Pancreas (tissue), 10 donors: Measurements from ENCODE around the gene ADAMTS15. TPM values are rescaled to one million over a fixed set of nuclear protein-coding genes. Genes with fewer than 3 reads are reported as not detected.

ENCODE experiments used
- ATAC-seq, 4 donors: fragments of 200-7000 bp; cut with Tn5 transposase; one replicate each; pipeline versions ENCODE4 v1.8.0 to v1.9.1; 2020; ENCODE audit warnings: mild to moderate bottlenecking in 4 of 4, moderate library complexity in 4 of 4
- DNase-seq, 6 donors: peaks; one replicate each; pipeline ENCODE4 v3.0.0-alpha.2; 2020
- FAIRE-seq: peaks from 2 replicates; lab custom pipeline; 2012; peaks lifted over from hg19 to GRCh38; lab: Jason Lieb, UNC
- H3K27ac ChIP-seq, 4 donors: fragments of 200-600 bp; sonication (generic); 1 replicate in 3 of 4; 2 replicates in 1 of 4; pipeline versions ENCODE4 v1.5.0 to v1.8.0; 2020
- H3K27me3 ChIP-seq, 4 donors: fragments of 200-600 bp; one replicate each; pipeline ENCODE4 v1.8.0; 2021
- H3K36me3 ChIP-seq, 3 donors: fragments of 200-600 bp; sonication (generic) in 1 of 3; one replicate each; pipeline versions ENCODE4 v1.5.0 to v1.8.0; 2020 to 2021
- H3K4me1 ChIP-seq, 3 donors: fragments of 200-600 bp; one replicate each; pipeline ENCODE4 v1.8.0; 2021
- H3K4me3 ChIP-seq, 4 donors: fragments of 200-600 bp; sonication (generic) in 2 of 4; one replicate each; pipeline versions ENCODE4 v1.5.0 to v1.8.0; 2020 to 2021
- H3K9me3 ChIP-seq, 4 donors: fragments of 200-600 bp; one replicate each; pipeline ENCODE4 v1.8.0; 2021
- CTCF ChIP-seq, 4 donors: fragments of 200-600 bp; sonication (generic) in 3 of 4; IDR thresholded peaks; one replicate each; pipeline versions ENCODE4 v1.5.0 to v1.8.0; 2021; ENCODE audit warnings: antibody characterized with exemption in 4 of 4
- WGBS, 2 donors: extraction: QIAGEN DNeasy Blood & Tissue Kit; methylation state at CpG; one replicate each; pipeline ENCODE4 v1.1.7; 2013; 5-methylcytosine and 5-hydroxymethylcytosine counted together
- intact Hi-C, 3 donors: fragments of 100-400 bp; cut with DNase I; formaldehyde crosslinking; loops; one replicate each; pipeline versions ENCODE4 v1.11.1 to v1.14.2; 2022
- polyA plus RNA-seq, 2 donors: library from polyadenylated mRNA; stranded (reverse); fragments of 200-250 nt; gene quantifications; one replicate each; pipeline ENCODE4 v1.2.3, GENCODE V29; 2013
- total RNA-seq, 6 donors: library from RNA; stranded (reverse); fragmentation: NEBNext Ultra II Directional in 4 of 6; extraction: Animal tissue kit (Norgen Biotek cat#: 25700) in 4 of 6; gene quantifications; one replicate each; pipeline versions ENCODE4 v1.2.1 to v1.2.4, GENCODE V29; 2021 to 2023
- donor health status: healthy with polysubstance abuse.
- donor health status: DM: no; HTN: no; CAD: no; lungs with moderate emphysema.
- donor health status: DM: no; HTN: no; CAD: no.
- donor health status: control.
- donor health status: control.
- donor health status: Bipolar disorder and iron deficiency.
- donor health status: DM: yes; HTN: yes; CAD: no.
- donor health status: DM: no; HTN: no; CAD: no.
- donor health status: DM: no; HTN: no; CAD: no.
- donor health status: DM: yes; HTN: yes; CAD: no.

ADAMTS15 gene
- total and polyA plus RNA-seq, 8 donors: 0.14 to 1.2 (median 0.78) TPM

- H3K27ac ChIP-seq: no peak overlapping the region
- no peak for FAIRE-seq
- no peaks in the 10 kb centered on the region for H3K27me3 ChIP-seq
- no peak for ATAC-seq
- H3K9me3 ChIP-seq: no peaks in the 10 kb centered on the region
- 86 to 90% methylated on average over 21 of the region's 21 CpGs for WGBS, 2 donors
- no peak for DNase-seq
- intact Hi-C loops: no loop called here
- H3K36me3 ChIP-seq: no peaks in the 10 kb centered on the region
- no peak for TF ChIP-seq CTCF (IDR thresholded peaks at IDR 0.05)
- H3K4me3 ChIP-seq: no peak overlapping the region
- no peaks in the 10 kb centered on the region for H3K4me1 ChIP-seq
Observed at GRCh38 chr11:130473795-130474377, 25.4 kb downstream of the ADAMTS15 start.

- no peak overlapping the region for H3K27ac ChIP-seq
- no peak for TF ChIP-seq CTCF (IDR thresholded peaks at IDR 0.05)
- H3K27me3 ChIP-seq: no peaks in the 10 kb centered on the region
- intact Hi-C loops: no loop called here
- FAIRE-seq: no peak
- no peak for ATAC-seq
- no peaks in the 10 kb centered on the region for H3K9me3 ChIP-seq
- no peaks in the 10 kb centered on the region for H3K4me1 ChIP-seq
- H3K36me3 ChIP-seq: no peaks in the 10 kb centered on the region
- H3K4me3 ChIP-seq: no peak overlapping the region
- DNase-seq: no peak
- 83 to 92% methylated on average over 12 of the region's 12 CpGs for WGBS, 2 donors
Observed at GRCh38 chr11:130474637-130475400, 26.4 kb downstream of the ADAMTS15 start.

- no peak for FAIRE-seq
- no peak overlapping the region for H3K4me3 ChIP-seq
- WGBS, 2 donors: 84 to 90% methylated on average over 10 of the region's 10 CpGs
- no peak for TF ChIP-seq CTCF (IDR thresholded peaks at IDR 0.05)
- ATAC-seq: no peak
- H3K4me1 ChIP-seq: no peaks in the 10 kb centered on the region
- H3K36me3 ChIP-seq: no peaks in the 10 kb centered on the region
- DNase-seq: no peak
- no peaks in the 10 kb centered on the region for H3K27me3 ChIP-seq
- H3K27ac ChIP-seq: no peak overlapping the region
- intact Hi-C loops: no loop called here
- no peaks in the 10 kb centered on the region for H3K9me3 ChIP-seq
Observed at GRCh38 chr11:130475426-130476053, 27.1 kb downstream of the ADAMTS15 start.

- ATAC-seq (peak in 1 of 4 donors; percentile 38), FAIRE-seq (no peak), DNase-seq (no peak)
- Histone ChIP-seq H3K4me1 (no peaks in the 10 kb centered on the region), H3K27ac (no peak overlapping the region), H3K36me3 (no peaks in the 10 kb centered on the region), H3K27me3 (no peaks in the 10 kb centered on the region), H3K9me3 (no peaks in the 10 kb centered on the region), H3K4me3 (no peak overlapping the region)
- intact Hi-C loops: no loop called here
- TF ChIP-seq CTCF (IDR thresholded peaks at IDR 0.05): no peak
- WGBS, 2 donors: 80 to 89% methylated on average over 12 of the region's 12 CpGs
Observed at GRCh38 chr11:130476200-130476921, 27.9 kb downstream of the ADAMTS15 start.
